SK-N-MC (cell line): ENCODE results near the gene PVALEF.

Experiments
- EZH2 ChIP-seq: fragments of 200-600 bp; sonication (generic); IDR thresholded peaks from one replicate; pipeline ENCODE4 v1.6.1; 2017; ENCODE audit warnings: antibody characterized with exemption
- POLR2AphosphoS5 ChIP-seq: IDR thresholded peaks from 2 replicates; pipeline ENCODE4 v1.6.1; 2012; ENCODE audit warnings: mild to moderate bottlenecking, low read depth, low read length, borderline replicate concordance

GRCh38 chr17:81222906-81223761, 57.8 kb downstream of the PVALEF start, which contains the start of gene CEP131:
- no peak for TF ChIP-seq EZH2
- TF ChIP-seq POLR2AphosphoS5, result peak; percentile 47; the same call in 1 of the 2 replicates
